ENCODE results near the gene ZBTB8A.
"Not testable (repeated sequence)": the region's sequence is repeated elsewhere in the genome, so short reads cannot be mapped to it uniquely, and the experiment has no call there.

The ZBTB8A gene

GRCh38 chr1:32538887-32539583 is at the start of gene ZBTB8A:
TSS of gene ZBTB8A (plus strand) at chr1:32539427. CDS start at chr1:32592932, 53,505 bp downstream.
- peak; percentile 24 for DNase-seq (ENCODE audit: low read depth)

DNA sequence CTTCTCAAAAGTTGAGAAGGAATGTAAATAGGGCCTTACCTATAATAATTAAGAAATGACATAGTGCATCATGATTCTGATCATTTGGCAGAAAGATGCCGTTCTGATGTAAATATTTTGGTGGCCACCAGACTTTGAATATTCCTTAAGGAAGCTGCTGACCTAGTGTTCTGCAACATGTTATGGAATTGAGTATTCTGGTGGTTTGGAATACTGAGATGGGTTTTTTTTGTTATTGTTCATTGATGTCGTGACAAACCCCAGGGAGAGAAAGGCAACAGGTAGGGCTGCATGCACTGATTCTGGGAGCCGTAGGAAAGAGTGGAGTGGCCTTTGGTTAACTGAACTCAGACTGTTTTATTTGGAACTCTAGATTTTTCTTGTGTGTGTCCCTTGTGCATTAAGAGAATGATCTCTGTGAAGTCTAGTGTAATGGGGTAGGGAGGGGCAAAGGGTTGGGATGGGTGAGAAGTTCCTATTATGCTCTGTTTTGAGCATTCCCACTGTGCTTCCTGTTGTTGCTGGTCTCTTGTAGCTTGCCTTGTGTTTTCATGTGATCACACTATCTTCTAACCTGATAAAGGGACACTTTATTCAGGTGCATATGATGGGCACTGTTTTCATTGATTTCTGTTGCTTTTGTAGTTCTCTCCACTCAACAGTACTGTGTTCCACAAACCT is 49.3 kb upstream of the ZBTB8A start:
- no peak for DNase-seq (ENCODE audit: low read depth)

DNA sequence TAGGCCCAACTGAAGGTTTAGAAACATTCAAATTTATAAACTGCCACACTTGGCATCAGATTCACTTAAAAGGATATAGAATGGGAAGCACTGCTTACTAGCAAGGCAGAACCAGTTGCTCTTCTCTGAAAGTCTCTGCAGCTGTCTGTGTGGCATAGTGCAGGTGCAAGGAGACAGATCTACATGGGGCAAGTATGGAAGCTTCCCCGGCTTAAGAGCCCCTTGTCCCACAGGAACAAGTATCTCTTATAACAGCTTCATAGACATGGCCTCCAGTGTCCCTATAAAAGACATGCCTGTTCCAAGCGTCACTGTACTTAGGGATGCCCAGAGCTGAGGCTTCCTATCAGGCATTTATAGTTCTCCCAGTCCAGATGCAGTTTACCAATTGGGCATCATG is 47.8 kb upstream of the ZBTB8A start:
- no peak for DNase-seq (ENCODE audit: low read depth)

- DNase-seq (ENCODE audit: low read depth), result no peak
Measured at GRCh38 chr1:32494196-32494595, 45.0 kb upstream of the ZBTB8A start.

GRCh38 chr1:32494711-32495337 is 44.4 kb upstream of the ZBTB8A start:
- DNase-seq (ENCODE audit: low read depth), result no peak

GRCh38 chr1:32496127-32496526 is 43.1 kb upstream of the ZBTB8A start:
- DNase-seq (ENCODE audit: low read depth), result no peak

DNA sequence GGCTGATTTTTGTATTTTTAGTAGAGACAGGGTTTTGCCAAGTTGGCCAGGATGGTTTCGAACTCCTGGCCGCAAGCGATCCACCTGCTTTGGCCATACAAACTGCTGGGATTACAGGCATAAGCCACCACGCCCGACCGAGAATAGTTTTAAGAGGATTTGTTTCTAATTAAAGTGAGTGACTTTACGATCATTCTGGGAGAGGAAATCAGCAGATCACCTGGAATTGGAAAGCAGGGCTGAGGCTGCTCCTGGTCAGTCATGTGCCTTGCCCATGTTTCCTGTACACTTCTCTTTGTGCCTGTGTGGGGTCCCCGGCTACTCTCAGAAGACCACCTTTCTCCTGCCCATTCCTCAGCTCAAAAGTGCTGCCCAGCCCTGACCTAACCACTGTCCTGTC is 40.5 kb upstream of the ZBTB8A start:
- DNase-seq (ENCODE audit: low read depth), result no peak

- no peak for DNase-seq (ENCODE audit: low read depth)
Measured at GRCh38 chr1:32500387-32501209, 38.6 kb upstream of the ZBTB8A start.

- DNase-seq (ENCODE audit: low read depth), result no peak
Measured at GRCh38 chr1:32501865-32502264, 37.4 kb upstream of the ZBTB8A start.

GRCh38 chr1:32503153-32503552 is 36.1 kb upstream of the ZBTB8A start:
- DNase-seq (ENCODE audit: low read depth), result no peak

- no peak for DNase-seq (ENCODE audit: low read depth)
Measured at GRCh38 chr1:32507021-32507420, 32.2 kb upstream of the ZBTB8A start.

DNA sequence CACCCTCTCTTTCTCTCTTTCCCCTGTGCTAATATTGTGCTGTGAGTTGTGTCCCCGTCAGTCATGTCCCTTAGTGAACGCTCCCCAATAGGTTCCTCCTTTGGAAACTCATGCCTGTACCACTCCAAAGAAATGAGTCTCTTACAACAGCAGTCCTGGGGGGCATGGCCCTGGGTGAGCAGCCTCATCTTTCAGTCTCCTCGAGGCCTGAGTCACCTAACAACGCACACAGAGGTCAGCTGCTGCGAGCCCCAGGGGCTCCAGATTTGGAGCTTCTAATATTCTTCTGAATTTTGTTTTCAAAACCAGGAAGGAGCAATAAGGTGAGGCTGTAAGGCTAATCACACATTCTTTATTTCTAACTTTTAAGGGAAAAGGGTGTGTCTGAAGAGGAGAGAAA is 30.5 kb upstream of the ZBTB8A start:
- no peak for DNase-seq (ENCODE audit: low read depth)

- no peak for DNase-seq (ENCODE audit: low read depth)
Measured at GRCh38 chr1:32509939-32510338, 29.3 kb upstream of the ZBTB8A start.

DNA sequence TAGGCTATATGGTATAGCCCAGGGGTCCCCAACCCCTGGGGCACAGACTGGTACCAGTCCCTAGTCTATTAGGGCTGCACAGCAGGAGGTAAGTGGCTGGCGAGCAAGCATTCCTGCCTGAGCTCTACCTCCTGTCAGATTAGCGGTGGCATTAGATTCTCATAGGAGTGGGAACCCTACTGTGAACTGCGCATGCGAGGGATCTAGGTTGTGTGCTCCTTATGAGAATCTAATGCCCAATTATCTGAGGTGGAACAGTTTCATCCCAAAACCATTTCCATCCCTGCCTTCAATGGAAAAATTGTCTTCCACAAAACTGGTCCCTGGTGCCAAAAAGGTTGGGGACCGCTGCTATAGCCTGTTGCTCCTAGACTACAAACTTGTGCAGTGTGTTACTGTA is 22.8 kb upstream of the ZBTB8A start:
- no peak for DNase-seq (ENCODE audit: low read depth)

DNA sequence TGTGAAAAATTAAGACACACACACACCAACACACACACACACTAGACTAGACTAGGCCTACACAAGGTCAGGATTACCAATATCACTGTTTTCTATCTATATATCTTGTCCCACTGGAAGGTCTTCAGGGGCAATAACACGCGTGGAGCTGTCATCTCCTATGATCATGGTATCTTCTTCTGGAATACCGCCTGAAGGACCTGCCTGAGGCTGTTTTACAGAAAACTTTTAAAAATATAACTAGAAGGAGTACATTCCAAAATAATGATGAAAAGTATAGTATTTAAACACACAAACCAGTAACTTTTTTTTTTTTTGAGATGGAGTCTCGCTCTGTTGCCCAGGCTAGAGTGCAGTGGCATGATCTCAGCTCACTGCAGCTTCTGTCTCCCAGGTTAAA is 20.3 kb upstream of the ZBTB8A start:
- DNase-seq (ENCODE audit: low read depth), result no peak

GRCh38 chr1:32521165-32521564 is 18.1 kb upstream of the ZBTB8A start:
- no peak for DNase-seq (ENCODE audit: low read depth)

- DNase-seq (ENCODE audit: low read depth), result no peak
Measured at GRCh38 chr1:32525053-32525452, 14.2 kb upstream of the ZBTB8A start.

GRCh38 chr1:32525661-32526444 is 13.4 kb upstream of the ZBTB8A start:
- DNase-seq (ENCODE audit: low read depth), result no peak

DNA sequence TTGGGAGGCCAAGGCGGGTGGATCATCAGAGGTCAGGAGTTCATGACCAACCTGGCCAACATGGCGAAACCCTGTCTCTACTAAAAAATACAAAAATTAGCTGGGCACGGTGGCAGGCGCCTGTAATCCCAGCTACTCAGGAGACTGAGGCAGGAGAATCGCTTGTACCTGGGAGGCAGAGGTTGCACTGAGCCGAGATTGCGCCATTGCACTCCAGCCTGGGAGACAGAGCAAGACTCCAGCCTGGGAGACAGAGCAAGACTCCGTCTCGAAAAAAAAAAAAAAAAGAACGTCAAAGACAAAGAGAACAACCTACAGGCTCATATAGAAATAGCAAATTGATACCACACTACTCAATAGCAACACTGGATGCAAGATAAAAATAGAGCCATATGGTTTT is 10.7 kb upstream of the ZBTB8A start:
- DNase-seq (ENCODE audit: low read depth), result not testable (repeated sequence)

- DNase-seq (ENCODE audit: low read depth), result no peak
Measured at GRCh38 chr1:32533792-32534327, 5.4 kb upstream of the ZBTB8A start.

DNA sequence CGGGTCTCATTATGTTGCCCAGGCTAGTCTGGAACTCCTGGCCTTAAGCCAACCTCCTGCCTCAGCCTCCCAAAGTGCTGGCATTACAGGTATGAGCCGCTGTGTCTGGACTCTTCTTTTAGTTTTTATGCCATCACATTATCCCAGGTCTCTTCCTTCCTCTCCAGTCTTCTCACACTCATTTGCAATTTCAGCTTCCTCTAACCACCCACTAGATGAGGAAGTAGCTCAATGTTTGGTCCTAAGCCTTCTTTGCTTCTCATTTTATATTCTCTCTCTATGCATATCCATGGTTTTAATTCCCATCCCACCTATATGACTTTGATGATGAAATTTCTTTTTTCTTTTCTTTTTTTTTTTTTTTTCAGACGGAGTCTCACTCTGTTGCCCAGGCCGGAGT is 3.1 kb upstream of the ZBTB8A start:
- no peak for DNase-seq (ENCODE audit: low read depth)

All from GM04503 (cell line).